Stomach (tissue), 4 donors: ENCODE measurements around the gene CFAP53.

Source experiments
- EP300 ChIP-seq: sonication (generic); formaldehyde crosslinking; IDR thresholded peaks from one replicate; pipeline ENCODE4 v1.6.1; 2017; ENCODE audit warnings: antibody characterized with exemption
- POLR2A ChIP-seq, 4 donors: fragments of 450-650 bp; IDR thresholded peaks; one replicate each; pipeline ENCODE4 v1.6.1; 2016; ENCODE audit warnings: antibody characterized with exemption in 4 of 4, control low read depth in 2 of 4, mild to moderate bottlenecking in 1 of 4, moderate library complexity in 1 of 4
- POLR2AphosphoS5 ChIP-seq, 3 donors: sonication (generic); formaldehyde crosslinking; IDR thresholded peaks; one replicate each; pipeline ENCODE4 v1.6.1; 2016; ENCODE audit warnings: antibody characterized with exemption in 3 of 3
- TF ChIP-seq, protein P1 (sequence below), 7 experiments: fragments of 450-650 bp in 4 of 7; fragments of 200-600 bp in 3 of 7; sonication (generic) in 3 of 7; IDR thresholded peaks; one replicate each; pipeline ENCODE4 v1.5.1; 2016 to 2019; ENCODE audit warnings: antibody characterized with exemption in 7 of 7, control low read depth in 2 of 7, mild to moderate bottlenecking in 1 of 7

DNA sequence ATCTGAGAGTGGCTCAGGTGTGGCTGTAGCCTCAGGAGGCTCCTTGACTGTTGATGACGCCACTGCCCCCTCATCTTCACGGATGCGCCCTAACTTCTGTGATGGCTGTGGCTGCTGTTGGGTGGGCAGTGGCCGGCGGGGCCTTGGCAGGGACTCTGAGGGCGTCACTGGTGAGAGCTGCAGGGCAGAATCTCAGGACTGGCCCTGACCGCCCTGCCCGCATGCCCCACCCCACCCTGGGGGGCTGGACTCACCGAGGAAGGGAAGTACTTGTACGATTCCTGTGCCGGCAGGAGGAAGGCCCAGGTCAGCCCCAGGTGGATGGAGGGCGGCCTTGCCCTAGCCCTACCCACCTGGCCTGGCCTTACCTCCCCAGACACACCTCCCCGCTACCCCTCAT is 18.8 kb upstream of the CFAP53 start:
- TF ChIP-seq, protein P1, sequence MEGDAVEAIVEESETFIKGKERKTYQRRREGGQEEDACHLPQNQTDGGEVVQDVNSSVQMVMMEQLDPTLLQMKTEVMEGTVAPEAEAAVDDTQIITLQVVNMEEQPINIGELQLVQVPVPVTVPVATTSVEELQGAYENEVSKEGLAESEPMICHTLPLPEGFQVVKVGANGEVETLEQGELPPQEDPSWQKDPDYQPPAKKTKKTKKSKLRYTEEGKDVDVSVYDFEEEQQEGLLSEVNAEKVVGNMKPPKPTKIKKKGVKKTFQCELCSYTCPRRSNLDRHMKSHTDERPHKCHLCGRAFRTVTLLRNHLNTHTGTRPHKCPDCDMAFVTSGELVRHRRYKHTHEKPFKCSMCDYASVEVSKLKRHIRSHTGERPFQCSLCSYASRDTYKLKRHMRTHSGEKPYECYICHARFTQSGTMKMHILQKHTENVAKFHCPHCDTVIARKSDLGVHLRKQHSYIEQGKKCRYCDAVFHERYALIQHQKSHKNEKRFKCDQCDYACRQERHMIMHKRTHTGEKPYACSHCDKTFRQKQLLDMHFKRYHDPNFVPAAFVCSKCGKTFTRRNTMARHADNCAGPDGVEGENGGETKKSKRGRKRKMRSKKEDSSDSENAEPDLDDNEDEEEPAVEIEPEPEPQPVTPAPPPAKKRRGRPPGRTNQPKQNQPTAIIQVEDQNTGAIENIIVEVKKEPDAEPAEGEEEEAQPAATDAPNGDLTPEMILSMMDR (IDR thresholded peaks at IDR 0.05) = no peak
- TF ChIP-seq EP300 (no peak), POLR2AphosphoS5 (IDR thresholded peaks at IDR 0.05) (no peak), POLR2A (IDR thresholded peaks at IDR 0.05) (no peak)
